HG02885 (cell line): ENCODE measurements around the gene ST7.

Source experiments
- ATAC-seq: cut with Tn5 transposase; IDR thresholded peaks from one replicate; pipeline ENCODE4 v1.9.1; 2021; ENCODE audit warnings: mild to moderate bottlenecking; ENCODE audit not compliant: unreplicated experiment, poor library complexity

The ST7 gene

DNA sequence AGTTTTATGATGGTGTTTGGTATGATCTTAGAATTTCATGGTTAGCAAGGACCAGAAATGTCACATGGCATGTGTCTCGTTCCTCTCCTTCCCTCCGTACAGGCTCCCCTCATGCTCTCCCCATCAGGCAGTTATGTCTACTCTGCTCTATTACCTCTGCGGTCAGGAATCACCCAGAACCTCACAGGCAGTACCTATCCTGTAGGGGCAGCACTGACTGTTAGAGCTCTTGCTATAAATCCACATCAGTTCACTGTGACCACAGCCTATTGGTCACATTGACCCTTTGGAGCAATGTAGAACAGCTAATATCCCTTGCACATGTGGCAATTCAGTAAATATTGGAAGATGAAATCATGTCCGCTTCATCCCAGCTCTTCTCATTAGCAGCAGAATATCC, 217.8 kb downstream of the ST7 start:
- ATAC-seq = no peak

DNA sequence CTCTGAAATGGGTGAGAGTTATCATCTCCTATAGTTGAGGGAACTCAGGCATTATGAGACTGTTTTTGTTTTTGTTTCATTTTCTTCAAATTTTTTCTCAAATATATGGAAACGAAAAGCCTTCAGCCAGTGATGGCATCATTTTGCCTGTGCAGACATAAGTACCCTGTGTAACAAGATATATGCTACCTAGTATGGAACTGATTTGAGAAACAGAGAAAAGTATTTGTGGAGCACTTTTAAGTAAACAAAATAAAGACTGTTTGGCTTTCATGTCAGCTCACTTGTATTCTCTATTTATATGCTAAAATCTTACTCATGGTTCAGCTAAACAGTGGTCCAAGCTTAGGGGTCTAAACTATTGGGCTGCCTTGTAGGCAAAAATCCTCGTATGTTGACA, 219.0 kb downstream of the ST7 start:
- no peak for ATAC-seq

DNA sequence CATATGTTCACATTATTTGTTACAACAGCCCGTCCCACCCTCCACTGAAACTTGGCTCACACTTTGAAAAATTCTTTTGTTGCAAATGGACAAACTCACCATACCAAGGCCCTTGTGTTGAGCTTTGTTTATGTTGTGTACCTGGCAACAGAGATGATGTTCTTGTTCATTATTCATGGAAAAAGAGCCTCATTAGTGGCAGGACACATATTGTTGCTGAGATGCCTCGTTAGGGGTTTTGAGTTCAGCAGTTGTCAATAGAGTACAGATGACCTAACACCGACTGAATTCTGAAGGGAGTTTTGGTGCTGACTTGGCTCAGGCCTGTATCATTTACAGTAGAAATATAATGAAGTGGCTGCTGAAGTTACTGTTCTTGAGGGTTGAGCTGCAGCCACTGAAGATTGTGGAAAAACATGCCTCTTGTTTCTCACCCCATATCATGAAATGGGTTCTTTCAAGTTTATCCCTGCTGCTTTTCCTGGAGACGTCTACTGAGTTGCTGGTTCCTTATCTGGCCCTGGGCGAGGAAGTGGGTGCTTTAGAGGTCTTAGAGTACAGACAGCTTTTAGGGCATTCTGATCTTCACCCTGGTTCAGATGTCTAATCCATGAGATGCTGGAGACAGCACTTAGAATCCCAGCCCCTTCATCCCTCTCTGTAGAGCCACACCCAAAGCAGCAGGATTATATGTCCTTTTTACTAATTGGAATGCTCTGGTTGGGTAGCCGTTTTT, 219.9 kb downstream of the ST7 start:
- ATAC-seq = no peak

DNA sequence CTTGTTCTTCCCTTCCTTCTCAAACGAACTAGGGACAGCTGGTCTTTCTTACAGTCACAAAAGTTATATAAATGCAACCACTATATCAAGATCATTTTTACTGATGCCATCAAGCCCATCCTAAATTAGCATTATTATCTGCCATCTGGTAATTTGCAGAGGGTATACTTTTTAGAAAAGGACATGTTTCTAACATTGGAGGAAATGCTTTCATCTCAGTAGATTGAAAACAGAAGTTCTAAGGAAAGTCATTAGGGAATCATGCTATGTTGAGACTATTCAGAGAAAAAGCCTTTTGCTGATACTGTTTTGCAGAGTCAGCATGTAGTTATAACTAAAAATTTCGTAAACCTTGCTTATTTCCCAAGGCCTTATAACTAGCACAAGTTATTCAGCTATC, 222.9 kb downstream of the ST7 start:
- no peak for ATAC-seq

DNA sequence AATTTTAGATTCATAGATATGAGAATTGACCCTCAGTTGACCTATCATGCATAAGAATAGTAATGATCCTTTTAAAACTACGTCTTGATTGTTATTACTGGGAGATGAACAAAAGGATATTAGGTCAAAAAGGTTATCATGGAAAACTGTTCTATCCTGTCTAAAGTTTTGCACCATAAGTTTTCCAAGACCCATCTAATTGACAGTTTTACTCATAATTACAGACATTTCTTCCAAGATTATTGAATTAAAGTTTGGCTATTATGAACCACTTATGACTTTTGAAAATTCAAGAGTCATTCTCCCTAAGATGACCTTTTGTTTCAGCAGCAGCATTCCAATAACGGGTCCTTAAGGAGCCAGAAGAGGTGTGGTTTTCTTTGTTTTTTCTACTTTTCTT, 225.3 kb downstream of the ST7 start:
- ATAC-seq = no peak

DNA sequence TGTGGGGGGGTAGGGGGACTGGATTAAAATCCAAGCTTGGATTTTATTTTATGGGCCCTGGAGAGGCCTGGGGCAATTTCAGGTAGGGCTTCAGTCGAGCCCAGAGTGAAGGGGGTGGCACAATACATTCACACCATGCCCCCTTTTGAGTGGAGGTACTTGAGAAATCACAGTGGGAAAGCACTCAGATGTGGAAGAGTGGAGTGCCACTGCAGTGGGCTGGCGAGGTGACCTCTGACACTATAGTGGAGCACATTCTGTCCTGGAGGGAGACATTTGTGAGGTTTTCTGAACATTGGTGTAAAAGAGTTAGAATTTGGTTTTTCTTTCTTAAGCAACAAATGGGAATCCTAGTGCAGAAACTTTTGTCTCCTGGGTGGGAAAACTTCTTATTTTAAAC, 226.4 kb downstream of the ST7 start:
- no peak for ATAC-seq

DNA sequence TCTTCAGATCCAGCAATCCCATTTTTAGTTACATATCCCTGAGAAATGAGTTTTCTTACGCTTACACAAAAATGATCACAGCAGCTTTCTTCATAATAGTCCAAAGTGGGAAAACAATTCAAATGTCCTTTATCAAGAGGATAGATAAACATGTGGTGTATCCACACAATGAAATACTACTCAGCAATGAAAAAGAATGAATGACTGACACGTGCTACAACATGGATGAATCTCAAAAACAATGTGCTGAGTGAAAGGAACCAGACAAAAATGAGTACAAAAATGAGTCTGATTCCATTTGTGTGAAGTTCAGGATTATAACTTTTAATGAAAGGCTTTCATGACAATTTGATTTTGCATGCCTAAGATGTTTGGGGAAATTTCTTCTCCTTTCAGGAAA, 230.4 kb downstream of the ST7 start:
- ATAC-seq = no peak

DNA sequence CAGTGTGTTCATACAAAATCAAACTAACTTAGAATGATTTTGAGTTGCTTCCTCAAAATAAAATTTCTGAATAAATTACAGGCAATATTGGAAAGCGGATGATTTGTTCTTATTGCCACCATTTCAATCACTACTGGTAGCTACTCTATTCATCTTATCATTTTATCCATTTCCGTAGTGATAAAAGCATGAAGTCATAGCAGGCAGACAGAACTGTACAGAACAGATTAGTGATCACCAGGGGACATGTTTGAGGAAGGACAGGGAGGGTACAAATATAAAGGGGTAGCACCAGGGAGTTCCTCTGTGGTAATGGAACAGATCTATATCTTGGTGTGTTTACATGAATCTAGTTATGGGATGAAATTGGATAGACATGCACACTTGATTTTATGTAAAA, 231.1 kb downstream of the ST7 start:
- ATAC-seq = no peak

DNA sequence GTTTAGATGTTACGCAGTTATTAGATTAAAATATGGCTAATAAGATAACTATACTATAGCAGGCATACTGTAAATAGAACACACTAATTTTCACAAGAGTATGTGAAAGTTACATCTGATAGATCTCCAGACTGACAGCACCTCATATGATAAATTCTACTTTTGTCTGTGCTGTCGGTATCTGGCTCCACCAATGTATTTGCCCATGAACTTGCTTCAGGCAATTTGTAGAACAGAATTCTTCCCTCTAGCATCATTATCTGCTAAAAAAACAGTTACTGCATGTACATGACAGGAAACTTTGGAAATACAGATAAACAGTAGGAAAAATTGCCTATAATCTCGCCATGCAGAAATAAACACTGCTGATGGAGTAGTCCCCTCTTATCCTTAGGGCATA, 231.8 kb downstream of the ST7 start:
- ATAC-seq = no peak

DNA sequence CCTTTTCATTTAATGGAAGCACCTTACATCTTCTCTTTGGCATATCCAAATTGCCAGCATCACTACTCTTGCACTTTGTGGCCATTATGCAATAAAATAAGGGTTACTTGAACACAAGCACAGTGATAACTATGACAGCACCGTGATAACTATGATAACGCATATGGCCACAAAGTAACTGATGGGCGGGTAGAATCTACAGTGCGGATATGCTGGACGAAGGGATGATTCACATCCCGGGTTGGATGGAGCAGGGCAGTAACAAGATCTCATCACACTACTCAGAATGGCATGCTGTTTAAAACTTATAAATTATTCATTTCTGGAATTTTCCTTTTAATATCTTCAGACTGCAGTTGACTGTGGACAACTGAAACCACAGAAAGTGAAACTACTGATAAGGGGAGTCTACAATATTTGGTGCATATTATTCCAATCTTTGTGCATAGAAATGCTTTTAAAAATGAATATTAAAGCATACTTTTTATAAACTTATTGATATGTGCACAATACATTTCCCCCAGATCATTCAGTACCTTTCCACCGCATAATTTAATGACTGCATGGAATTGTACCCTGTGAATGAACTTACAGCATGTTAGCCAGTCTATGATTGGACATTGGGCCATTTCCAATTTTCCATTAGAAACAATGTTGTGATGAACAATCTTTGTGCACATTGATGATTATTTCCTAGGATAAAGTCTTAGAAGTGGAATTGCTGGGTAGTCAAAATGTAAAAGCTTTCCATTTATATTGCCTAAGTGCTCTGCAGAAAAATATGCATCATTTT, 233.1 kb downstream of the ST7 start:
- ATAC-seq = no peak

DNA sequence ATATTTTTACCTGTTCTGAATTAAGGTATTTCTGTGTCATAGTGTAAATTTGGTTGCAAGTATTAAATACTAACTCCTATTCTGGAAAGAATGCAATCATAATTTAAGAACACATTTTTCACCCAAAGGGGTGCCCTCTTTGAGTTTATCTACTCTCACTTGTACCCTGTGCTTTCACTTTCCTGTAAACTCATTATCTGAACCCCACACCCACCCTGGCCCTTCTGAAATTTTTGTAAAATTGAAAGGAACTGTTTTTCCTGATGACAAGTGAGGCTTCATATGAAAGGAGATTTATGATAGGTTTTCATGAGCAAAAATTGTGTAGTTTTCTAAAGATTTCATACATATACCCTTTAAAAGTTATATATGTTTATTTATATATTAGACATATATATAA, 235.1 kb downstream of the ST7 start:
- no peak for ATAC-seq

DNA sequence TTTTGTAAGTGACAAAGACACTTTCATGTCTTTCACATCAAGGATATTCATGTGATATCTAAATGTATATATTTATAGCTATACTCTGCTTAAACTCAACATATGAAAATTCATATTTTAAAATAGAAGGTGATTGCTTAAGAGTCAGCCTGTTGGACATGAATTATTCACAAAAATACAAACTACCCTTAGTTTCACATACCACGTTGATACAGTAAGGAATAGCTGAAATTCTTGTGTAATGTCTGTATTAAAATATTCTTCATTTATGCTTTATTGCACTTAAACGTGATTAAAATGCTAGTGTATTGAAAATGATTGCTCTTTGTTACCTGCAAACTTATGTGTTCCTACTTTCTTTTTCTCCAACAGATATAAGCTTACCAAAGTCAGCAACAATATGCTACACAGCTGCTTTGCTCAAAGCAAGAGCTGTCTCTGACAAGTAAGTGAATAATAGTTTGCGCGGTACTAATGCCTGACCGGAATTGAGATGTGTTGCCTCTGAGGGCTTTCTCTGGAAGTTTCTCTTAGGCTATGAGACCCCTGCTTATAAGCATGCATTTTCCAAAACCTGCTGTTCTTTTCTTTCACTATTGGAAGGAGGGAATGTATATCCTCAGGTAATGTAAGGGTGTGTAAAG, 235.8 kb downstream of the ST7 start:
- ATAC-seq = no peak

DNA sequence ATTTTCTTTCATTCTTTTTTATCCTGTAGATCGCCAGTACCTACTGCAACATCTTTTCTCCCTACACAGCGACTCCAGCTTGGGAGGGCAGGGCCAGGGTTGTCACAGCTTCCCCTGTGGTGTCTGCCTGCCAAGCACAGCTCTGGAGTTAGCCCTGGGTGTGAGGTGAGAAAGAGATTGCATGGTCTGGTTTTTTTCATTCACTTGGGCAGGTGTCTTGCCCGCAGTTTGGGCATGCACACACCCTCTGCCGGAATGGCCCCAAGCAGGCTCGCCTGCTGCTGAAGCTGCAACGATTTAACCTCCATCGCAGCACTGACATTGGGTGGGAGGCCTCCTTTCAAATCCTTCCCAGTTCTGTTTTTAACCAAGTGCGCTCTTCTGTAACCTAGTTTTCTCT, 236.8 kb downstream of the ST7 start:
- ATAC-seq = no peak

DNA sequence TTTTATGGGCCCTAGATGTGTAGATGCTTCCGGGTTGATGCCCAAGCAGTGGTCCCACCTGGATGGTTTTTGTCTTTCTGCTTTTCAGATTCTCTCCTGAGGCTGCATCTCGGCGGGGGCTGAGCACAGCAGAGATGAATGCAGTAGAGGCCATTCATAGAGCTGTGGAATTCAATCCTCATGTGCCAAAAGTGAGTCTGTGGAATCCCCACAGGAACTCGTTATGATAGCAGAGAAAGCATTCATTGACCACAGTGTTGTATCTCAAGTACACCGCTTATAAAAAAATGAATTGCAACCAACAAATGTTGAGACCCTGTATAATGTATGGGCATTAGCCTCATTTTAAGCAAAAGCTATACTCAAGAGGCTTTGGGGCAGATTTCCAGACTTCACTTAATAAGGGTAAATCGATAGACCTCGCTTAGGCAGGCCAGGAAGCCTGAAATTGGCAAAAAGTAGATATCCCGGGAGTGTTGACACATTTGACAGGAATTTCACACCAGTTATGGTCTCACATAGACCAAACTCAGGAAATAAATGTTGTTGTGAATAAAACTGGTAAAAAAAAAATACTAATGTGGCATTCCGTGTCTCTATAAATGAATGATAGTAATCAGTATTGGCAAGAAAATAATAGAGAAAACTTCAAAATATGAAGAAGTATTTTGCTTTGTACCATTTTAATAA, 237.6 kb downstream of the ST7 start:
- ATAC-seq = no peak

DNA sequence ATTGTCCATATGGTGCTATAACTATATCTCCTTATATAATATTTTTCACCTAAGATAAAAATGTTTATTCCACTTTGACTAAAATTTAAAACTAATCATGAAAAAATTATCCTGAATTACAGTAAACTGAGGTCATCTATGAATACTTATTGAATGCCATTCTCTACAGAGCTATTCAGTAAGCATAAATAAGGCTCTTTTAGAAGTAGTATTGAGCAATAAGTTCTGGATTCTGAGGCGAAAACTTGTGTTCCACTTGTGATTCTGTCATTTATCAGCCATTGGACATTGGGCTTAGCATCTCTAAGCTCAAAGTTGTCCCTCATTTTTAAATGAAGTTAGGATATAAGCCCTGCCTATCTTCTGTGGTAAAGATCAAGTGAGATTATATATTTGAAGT, 238.8 kb downstream of the ST7 start:
- no peak for ATAC-seq

DNA sequence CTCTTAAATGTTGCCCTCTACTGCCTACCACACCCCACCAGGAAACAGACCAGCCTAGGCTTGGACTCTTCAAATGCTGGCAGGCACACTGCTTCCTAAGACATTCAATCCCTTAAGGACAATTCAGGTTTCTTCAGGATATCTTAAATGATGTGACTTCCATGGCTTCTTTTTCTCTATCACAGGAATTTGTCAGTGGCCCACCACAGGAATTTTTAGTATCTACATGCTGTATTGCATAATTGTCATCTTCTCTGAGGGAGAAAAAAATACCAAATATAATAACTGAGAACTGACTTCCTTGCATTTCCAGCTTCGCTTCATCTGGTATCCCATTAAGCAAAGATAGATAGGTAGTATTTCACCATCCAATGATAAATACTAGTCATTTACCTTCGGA, 240.3 kb downstream of the ST7 start:
- no peak for ATAC-seq

DNA sequence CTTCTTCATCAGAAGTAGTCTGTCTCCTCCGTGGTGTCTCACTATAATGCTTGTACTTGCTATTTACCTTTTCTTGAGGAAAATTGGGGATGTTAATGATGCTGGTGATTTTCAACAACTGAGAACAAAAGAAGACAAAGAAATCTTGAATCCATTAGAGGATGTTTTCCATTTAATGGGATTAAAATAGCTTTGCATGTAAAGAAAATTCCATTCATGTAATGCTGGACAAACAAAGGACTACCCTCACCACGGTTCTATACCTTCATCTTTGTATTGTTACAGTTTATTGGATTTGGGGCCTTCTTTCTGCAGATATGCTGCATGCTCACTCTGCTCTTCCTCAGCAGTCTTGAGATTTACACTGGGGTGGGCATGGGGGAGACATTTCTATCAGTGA, 241.1 kb downstream of the ST7 start:
- no peak for ATAC-seq

DNA sequence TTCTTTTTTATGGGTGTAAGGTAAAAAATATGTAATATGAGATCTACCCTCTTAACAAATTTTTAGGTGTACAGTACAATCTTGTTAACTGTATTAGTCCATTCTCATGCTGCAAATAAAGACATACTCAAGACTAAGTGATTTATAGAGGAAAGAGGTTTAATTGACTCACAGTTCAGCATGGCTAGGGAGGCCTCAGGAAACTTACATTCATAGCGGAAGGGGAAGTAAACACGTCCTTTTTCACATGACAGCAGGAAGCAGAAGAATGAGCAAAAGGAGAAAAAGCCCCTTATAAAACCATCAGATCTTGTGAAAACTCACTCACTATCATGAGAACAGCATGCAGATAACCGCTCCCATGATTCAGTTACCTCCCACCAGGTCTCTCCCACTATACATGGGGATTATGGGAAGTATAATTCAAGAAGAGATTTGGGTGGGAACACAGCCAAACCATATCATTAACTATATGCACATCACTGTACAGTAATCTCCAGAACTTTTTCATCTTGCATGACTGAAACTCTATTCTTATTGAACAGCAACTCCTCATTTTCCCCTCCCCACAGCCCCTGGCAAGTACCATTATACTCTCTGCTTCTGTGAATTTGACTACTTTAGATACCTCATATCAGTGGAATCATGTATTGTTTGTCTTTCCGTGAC, 242.2 kb downstream of the ST7 start:
- ATAC-seq = no peak

DNA sequence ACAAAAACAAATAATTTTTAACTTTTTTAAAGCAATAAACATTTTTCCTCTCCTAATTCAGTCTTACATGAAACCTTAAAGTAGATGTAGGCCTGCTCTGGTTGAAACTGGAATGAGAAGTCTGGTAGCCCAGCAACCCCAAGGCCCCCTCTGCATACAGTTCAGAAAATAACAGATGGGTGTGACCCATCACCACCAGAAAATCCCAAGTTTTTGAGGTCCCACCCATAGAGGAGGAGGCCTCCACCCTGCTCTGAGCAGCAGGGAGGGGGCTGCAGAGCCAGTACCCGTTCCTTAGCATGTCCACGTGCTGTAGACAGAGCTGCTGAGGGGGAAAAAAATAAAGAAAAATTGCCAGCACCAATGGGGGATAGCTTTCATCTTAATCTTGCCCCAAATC, 246.8 kb downstream of the ST7 start:
- ATAC-seq = no peak

DNA sequence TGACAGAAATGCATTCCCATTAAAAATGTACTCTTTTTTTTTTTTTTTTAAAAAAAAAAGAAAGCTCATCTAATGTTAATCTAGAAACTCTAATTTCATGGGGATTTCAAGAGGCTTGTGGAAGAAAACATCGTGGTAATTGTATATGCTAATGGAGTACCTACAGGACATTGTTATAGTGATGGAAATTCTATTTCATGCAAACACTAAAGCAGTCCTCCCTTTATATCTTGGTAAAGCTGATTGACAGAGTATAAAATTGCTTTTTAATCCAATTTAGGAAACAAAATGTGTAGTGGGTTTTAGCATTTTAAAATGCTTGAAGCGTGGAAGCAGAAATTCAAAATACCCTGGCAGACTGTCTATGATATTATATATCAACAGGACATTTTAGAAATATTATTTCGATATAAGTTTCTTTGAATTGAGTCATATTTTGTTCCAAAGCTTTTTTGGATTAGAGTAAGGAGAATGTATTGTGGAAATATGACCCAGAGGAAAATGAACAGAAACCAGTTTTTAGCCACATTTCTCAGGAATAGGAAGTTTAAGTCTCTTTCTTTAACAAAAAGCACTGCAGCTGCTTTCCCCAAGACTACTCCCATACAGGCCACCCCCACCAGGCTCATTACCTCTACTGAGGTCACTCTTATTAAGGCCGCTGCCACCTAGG, 247.6 kb downstream of the ST7 start:
- ATAC-seq = no peak
